WI38 (cell line): ENCODE measurements around the gene COQ9.

Experiments used
- H3K4me3 ChIP-seq: 2 replicates; pipeline ENCODE4 v1.5.1; 2011; ENCODE audit warnings: low read depth, mild to moderate bottlenecking, control low read depth, low read length
- CTCF ChIP-seq: IDR thresholded peaks from 2 replicates; pipeline ENCODE4 v1.5.1; 2012; ENCODE audit warnings: low read depth, mild to moderate bottlenecking, control low read depth, low read length

Gene COQ9

GRCh38 chr16:57503366-57503765, 56.1 kb downstream of the COQ9 start:
- no peak overlapping the region for H3K4me3 ChIP-seq
- TF ChIP-seq CTCF = no peak

GRCh38 chr16:57504001-57504400, 56.7 kb downstream of the COQ9 start:
- no peak overlapping the region for H3K4me3 ChIP-seq
- no peak for TF ChIP-seq CTCF

- H3K4me3 ChIP-seq = no peak overlapping the region
- no peak for TF ChIP-seq CTCF
Measured at GRCh38 chr16:57504491-57504890, 57.2 kb downstream of the COQ9 start.

- no peak overlapping the region for H3K4me3 ChIP-seq
- no peak for TF ChIP-seq CTCF
Measured at GRCh38 chr16:57505169-57505568, 57.9 kb downstream of the COQ9 start.

GRCh38 chr16:57507136-57508034, 60.1 kb downstream of the COQ9 start:
- H3K4me3 ChIP-seq = no peak overlapping the region
- no peak for TF ChIP-seq CTCF

- no peak overlapping the region for H3K4me3 ChIP-seq
- no peak for TF ChIP-seq CTCF
Measured at GRCh38 chr16:57508035-57508425, 60.8 kb downstream of the COQ9 start.

GRCh38 chr16:57509231-57509923, 62.1 kb downstream of the COQ9 start:
- no peak overlapping the region for H3K4me3 ChIP-seq
- no peak for TF ChIP-seq CTCF
